Esophagus (tissue), 2 donors: ENCODE data around the gene PTPRM. TPM values are rescaled to one million over a fixed set of nuclear protein-coding genes. Genes with fewer than 3 reads are reported as not detected.

Source experiments
- H3K27ac ChIP-seq, 2 donors: one replicate each; pipeline ENCODE4 v1.5.1; 2013; ENCODE audit warnings: low read depth in 2 of 2, mild to moderate bottlenecking in 2 of 2, inconsistent platforms in 1 of 2, low read length in 1 of 2, moderate library complexity in 1 of 2
- H3K27me3 ChIP-seq, 2 donors: one replicate each; pipeline ENCODE4 v1.6.1; 2013; ENCODE audit warnings: low read length in 2 of 2, control low read depth in 1 of 2, mild to moderate bottlenecking in 1 of 2; ENCODE audit not compliant: insufficient read depth in 2 of 2, control insufficient read depth in 1 of 2
- H3K36me3 ChIP-seq, 2 donors: one replicate each; pipeline ENCODE4 v1.6.1; 2013; ENCODE audit warnings: low read length in 1 of 2; ENCODE audit not compliant: control insufficient read depth in 2 of 2, insufficient read depth in 2 of 2
- H3K4me1 ChIP-seq, 2 donors: one replicate each; pipeline ENCODE4 v1.6.1; 2013; ENCODE audit warnings: low read length in 1 of 2; ENCODE audit not compliant: control insufficient read depth in 2 of 2, insufficient read depth in 2 of 2
- H3K4me3 ChIP-seq, 2 donors: one replicate each; pipeline ENCODE4 v1.5.1; 2013; ENCODE audit warnings: low read length in 2 of 2, mild to moderate bottlenecking in 2 of 2, low read depth in 1 of 2, moderate library complexity in 1 of 2
- H3K9me3 ChIP-seq, 2 donors: one replicate each; pipeline ENCODE4 v1.6.1; 2013; ENCODE audit warnings: mild to moderate bottlenecking in 2 of 2, low read depth in 1 of 2, low read length in 1 of 2, moderate library complexity in 1 of 2; ENCODE audit not compliant: control insufficient read depth in 2 of 2, insufficient read depth in 1 of 2
- WGBS, 2 donors: extraction: QIAGEN DNeasy Blood & Tissue Kit; methylation state at CpG; one replicate each; pipeline ENCODE4 v1.1.7; 2013; 5-methylcytosine and 5-hydroxymethylcytosine counted together
- polyA plus RNA-seq, 2 donors: library from polyadenylated mRNA; stranded (reverse); fragments of 200-250 nt; gene quantifications; one replicate each; pipeline ENCODE4 v1.2.3, GENCODE V29; 2013
- donor health status: healthy with polysubstance abuse.
- donor health status: Bipolar disorder and iron deficiency.

The PTPRM gene
- polyA plus RNA-seq, 2 donors: 6.3 to 10.4 TPM

DNA sequence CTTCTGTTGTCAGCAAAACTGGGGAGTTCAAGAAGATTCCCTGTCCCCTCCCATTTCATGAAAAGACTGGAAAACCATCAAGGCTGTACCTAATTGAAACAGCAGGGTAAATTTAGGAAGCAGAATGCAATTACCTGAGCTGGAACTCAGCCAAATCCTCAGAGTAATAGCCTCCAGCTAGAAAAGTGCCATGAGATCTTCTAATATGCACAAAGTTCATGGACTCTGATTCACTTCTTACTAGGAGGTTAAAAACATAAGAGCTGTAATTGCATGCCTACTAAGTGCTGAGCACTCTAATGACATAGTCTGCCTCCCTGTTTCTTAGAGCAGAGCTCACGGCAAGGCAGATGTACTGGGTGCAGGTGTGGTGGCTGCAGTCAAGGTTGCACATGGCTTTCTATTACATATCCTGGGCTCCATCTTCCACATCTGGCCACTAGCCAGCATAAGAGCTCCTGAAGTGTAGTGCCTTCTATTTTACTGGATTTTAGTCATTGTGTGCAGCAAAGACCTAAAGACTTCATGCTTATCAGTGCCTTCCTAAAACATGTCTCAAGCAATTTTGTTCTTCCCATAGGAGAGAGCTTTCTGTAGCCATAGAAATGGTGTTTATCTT is 341.7 kb downstream of the PTPRM start:
- no peaks in the 10 kb centered on the region for H3K36me3 ChIP-seq
- no peak overlapping the region for H3K4me3 ChIP-seq
- no peaks in the 10 kb centered on the region for H3K9me3 ChIP-seq
- H3K27me3 ChIP-seq: no peaks in the 10 kb centered on the region
- H3K4me1 ChIP-seq: no peaks in the 10 kb centered on the region
- 73 to 87% methylated on average over 1 of the region's 1 CpG for WGBS, 2 donors
- no peak overlapping the region for H3K27ac ChIP-seq

DNA sequence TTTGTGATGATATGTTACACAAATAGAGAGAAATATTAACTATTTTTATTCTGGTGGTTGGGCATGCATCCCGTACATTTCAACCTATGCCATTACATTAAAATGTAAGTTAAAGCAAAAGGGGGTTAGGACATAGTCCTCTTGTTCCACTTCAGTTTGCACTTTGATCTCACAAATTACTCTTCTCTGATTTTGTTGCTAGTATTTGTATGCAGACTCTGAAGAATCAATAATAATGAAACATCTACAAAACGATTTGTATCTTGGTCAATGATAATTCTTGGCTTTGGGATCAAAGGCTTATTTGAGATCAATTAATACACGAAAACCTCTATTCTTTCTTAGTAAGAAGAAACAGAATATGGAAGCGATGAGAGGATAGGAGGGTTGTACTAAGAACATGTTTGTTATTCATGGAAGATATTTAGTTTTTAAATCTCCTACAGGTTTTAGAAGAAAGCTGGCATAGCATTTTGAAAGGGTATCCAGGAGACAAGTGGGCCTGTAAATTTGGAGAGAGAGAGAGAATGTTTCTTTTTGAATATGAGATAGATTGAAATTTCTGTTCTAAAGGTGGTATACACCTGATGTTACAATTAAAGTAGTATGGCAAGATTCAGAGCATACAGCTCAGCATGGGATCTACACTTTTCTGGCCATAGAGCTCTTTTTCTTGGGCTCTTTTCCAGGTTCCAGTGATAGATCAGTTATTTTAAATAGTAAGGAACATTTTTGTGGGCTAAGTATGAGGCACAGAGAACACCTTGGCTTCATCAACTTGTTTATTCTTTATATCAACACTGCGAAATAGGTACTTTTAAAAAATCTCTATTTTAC is 347.9 kb downstream of the PTPRM start:
- 66 to 72% methylated on average over 5 of the region's 5 CpGs for WGBS, 2 donors
- H3K27me3 ChIP-seq: no peaks in the 10 kb centered on the region
- no peaks in the 10 kb centered on the region for H3K36me3 ChIP-seq

DNA sequence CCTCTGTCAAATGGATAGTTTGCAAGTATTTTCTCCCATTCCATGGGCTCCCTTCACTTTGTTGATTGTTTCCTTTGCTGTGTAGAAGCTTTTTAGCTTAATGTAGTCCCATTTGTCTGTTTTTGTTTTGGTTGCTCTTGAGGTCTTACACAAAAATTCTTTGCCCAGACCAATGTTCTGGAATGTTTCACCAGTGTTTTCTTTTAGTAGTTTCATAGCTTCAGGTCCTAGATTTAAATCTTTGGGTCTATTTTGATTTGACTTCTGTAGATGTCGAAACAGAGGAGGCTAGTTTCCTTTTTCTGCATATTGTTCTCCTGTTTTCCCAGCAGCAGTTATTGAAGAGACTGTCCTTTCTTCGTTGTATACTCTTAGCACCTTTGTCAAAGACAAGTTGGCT is 351.6 kb downstream of the PTPRM start:
- H3K4me3 ChIP-seq: no peak overlapping the region
- no peaks in the 10 kb centered on the region for H3K9me3 ChIP-seq
- H3K27ac ChIP-seq: no peak overlapping the region
- no peaks in the 10 kb centered on the region for H3K4me1 ChIP-seq
- no peaks in the 10 kb centered on the region for H3K27me3 ChIP-seq
- no peaks in the 10 kb centered on the region for H3K36me3 ChIP-seq
- 89 to 93% methylated on average over 2 of the region's 2 CpGs for WGBS, 2 donors

More for the DNA sequence above, 347.9 kb downstream of the PTPRM start:
- Histone ChIP-seq H3K4me3 (no peak overlapping the region), H3K4me1 (no peaks in the 10 kb centered on the region), H3K9me3 (no peaks in the 10 kb centered on the region), H3K27ac (no peak overlapping the region)

GRCh38 chr18:7919565-7919964 is 352.4 kb downstream of the PTPRM start:
- 88 to 90% methylated on average over 2 of the region's 2 CpGs for WGBS, 2 donors
- Histone ChIP-seq H3K27ac (no peak overlapping the region), H3K4me3 (no peak overlapping the region), H3K9me3 (no peaks in the 10 kb centered on the region), H3K4me1 (no peaks in the 10 kb centered on the region), H3K36me3 (no peaks in the 10 kb centered on the region), H3K27me3 (no peaks in the 10 kb centered on the region)

DNA sequence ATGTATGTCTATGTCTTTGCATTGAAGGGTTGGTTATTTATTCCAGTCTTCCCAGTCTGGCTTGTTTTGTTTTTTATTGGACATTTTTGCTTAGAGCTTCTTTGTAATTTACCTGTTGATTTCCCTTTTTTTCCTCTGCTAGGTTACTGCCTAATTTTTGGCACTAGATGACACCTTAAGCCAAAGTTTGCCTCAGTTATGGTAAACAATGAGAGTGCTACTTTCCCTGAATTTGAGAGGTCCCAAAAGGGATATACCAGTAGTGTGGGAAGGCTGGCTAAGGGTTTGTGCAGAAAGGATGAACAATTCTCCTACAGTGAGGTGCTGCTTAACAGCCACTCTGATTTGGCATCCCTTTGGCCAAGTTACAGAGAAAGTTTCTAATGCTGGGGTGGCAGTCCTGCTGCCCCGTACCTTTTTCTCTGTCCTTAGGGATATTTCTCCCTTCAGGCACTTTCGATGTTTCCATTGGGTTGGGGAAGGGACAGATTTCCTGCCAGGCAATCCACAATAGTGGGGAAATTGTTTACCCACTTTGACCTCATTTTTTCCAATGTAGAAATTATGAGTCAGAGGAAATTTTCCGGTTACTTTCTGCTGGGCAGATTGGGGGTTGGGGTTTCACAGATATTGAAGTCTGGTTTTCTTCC is 354.9 kb downstream of the PTPRM start:
- H3K27me3 ChIP-seq: no peaks in the 10 kb centered on the region
- WGBS, 2 donors: 42 to 43% methylated on average over 3 of the region's 3 CpGs
- H3K9me3 ChIP-seq: no peaks in the 10 kb centered on the region
- no peaks in the 10 kb centered on the region for H3K4me1 ChIP-seq
- no peaks in the 10 kb centered on the region for H3K36me3 ChIP-seq
- H3K4me3 ChIP-seq: no peak overlapping the region
- no peak overlapping the region for H3K27ac ChIP-seq

DNA sequence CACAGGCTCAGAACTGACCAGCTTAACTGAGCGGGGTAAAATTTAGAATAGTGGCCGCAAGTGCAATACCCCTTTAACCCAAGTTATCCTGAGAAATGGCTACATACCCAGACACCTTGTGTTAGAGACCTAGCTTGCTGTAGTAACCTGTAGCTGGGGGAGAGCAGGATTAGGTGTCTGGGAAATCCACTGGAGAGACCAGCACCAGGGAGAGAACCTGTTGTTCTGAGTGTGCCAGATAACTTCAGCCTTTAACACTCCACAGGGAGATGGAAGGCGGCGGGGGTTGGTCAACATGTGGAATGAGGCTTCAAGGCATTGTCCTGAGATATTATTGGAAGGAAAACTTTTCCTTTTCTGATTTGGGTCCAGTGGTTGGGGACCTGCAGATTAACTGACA is 356.0 kb downstream of the PTPRM start:
- Histone ChIP-seq H3K36me3 (no peaks in the 10 kb centered on the region), H3K4me3 (no peak overlapping the region), H3K9me3 (no peaks in the 10 kb centered on the region), H3K27ac (no peak overlapping the region), H3K4me1 (no peaks in the 10 kb centered on the region), H3K27me3 (no peaks in the 10 kb centered on the region)
- WGBS, 2 donors: 95 to 97% methylated on average over 4 of the region's 4 CpGs

GRCh38 chr18:7924616-7925015 is 357.5 kb downstream of the PTPRM start:
- no peak overlapping the region for H3K4me3 ChIP-seq
- no peaks in the 10 kb centered on the region for H3K9me3 ChIP-seq
- no peaks in the 10 kb centered on the region for H3K27me3 ChIP-seq
- H3K4me1 ChIP-seq: no peaks in the 10 kb centered on the region
- 90 to 91% methylated on average over 5 of the region's 5 CpGs for WGBS, 2 donors
- H3K36me3 ChIP-seq: no peaks in the 10 kb centered on the region
- no peak overlapping the region for H3K27ac ChIP-seq

DNA sequence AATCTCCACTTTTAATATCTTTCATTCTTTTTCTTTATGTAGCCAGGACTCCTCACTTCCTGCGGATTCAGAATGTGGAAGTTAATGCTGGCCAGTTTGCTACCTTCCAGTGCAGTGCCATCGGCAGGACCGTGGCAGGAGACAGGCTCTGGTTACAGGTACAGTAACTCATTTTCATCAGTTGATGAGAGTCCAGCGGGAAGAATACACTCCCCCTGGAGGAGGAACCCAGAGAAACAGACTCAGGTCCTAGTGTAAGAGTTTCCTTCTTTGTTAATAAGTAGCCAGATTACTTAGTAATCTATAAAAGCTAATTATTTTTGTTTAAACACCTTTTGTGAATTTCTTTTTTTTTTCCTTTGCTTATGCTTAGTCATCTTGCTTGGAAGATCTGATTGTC is 359.4 kb downstream of the PTPRM start:
- Histone ChIP-seq H3K4me3 (no peak overlapping the region), H3K36me3 (no peaks in the 10 kb centered on the region), H3K4me1 (no peaks in the 10 kb centered on the region), H3K27ac (no peak overlapping the region), H3K27me3 (no peaks in the 10 kb centered on the region), H3K9me3 (no peaks in the 10 kb centered on the region)
- 63 to 76% methylated on average over 4 of the region's 4 CpGs for WGBS, 2 donors

GRCh38 chr18:7927119-7927518 is 360.0 kb downstream of the PTPRM start:
- no peak overlapping the region for H3K27ac ChIP-seq

More at GRCh38 chr18:7927119-7927518, 360.0 kb downstream of the PTPRM start:
- H3K9me3 ChIP-seq: no peaks in the 10 kb centered on the region
- H3K4me1 ChIP-seq: no peaks in the 10 kb centered on the region
- no peak overlapping the region for H3K4me3 ChIP-seq
- 53 to 56% methylated on average over 2 of the region's 2 CpGs for WGBS, 2 donors
- H3K36me3 ChIP-seq: no peaks in the 10 kb centered on the region
- no peaks in the 10 kb centered on the region for H3K27me3 ChIP-seq
